ENCODE results near the gene RPL32.
A peak's percentile ranks its signal among the peaks of the same experiment; 100 is the strongest.
"Not testable (repeated sequence)": the region's sequence is repeated elsewhere in the genome, so short reads cannot be mapped to it uniquely, and the experiment has no call there.

Gene RPL32
- total RNA-seq, result 1,331 to 1,451 reads per million in 2 donors

DNA sequence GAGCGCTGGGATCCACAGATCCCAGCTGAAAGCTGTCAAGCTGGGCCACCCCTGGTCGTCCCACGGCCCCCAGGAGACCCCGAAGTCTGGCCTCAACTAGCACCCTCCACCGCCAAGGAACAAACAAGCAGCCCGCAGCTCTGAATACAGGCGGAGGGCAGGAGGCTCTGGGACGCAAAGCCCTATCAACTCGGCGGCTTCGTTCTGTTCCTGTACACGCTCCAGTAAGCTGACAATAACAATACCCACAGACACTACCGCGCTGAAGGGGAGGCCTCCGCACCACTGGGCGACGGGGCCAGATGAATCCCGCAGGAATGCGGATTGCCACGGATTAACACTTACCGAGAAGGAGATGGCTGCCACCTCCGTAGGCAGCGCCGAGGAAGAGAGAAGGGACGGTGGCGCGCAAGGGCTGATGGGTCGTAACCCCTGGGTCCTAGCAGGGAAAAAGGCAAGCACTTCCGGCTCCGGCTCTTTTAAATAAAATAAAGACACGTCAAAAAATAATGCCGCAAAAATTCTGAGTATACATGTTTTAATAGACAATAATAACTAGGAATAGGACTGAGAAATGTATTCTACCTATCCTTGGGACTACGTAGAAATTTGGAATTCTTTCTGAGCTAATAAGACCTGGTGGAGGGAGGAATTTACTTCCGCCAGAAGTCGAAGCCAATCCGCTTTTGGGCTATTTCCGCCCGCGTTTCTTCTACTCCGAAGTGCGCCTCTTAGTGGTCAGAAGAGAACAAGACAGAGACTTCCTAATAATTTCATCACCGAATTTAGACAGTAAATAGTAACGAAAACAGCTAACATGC, at the start of gene RPL32:
RPL32 (minus strand) TSS at position 417 of the 821 bp plus-strand sequence. CDS start 1,328 bp downstream, outside the sequence.
- DNase-seq, result peak; percentile 78

GRCh38 chr3:12890610-12891390, 49.4 kb upstream of the RPL32 start:
- no peak for DNase-seq

GRCh38 chr3:12886736-12887135, 45.4 kb upstream of the RPL32 start:
- DNase-seq, result no peak

GRCh38 chr3:12886106-12886679, 44.8 kb upstream of the RPL32 start:
- DNase-seq, result no peak

DNA sequence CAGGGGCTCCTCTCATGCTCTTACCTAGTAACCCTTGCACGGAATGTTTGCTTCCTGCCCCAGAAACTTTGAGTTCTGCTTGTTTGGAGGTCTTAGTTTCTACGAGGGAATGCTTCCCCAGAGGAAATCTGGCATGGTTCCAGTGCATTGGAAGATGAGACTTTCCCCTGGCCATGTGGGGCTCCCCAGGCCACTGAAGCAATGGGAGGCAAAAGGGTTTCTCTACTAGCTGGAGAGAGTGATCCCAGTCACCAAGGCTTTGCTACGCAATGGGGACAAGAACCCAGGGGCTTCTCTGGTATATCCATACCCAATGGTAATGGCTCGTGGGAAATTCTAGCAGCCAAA, 44.2 kb upstream of the RPL32 start:
- no peak for DNase-seq

DNA sequence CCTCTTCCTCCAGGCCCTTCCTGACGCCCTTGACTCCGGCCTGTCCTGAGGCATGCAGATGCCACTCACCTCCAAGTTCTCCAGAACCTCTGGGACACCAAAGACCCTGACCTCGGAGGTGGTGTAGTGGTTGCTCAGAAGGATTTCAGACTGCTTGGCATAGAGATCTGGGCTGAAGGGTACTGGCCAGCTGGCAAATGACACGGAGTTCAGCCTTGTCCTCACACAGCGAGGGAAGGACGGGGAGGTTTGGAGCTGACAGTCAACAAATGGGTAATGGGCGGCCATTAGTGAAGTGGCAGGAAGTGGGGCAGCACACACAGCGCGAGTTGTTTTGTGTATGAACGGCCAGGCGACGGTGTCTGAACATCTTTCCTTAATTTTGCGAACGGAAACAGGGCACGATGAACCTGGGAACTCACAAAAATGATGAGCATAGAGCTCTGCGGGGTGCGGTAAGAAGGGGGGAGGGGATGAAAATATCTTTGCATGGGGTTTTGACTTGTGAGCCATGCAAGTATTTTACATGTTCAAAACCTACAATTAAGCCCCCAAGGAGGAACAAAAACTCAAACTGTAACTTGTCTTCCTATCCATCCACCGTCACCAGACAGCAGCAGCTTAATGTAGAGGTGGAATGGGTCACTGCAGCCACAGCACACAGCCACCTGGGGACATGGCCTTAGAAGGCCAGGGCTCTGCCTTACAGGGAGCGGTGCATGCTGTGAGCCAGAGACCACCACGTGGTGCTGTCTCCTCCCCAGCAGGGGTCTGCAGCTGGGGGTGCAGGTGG, 43.6 kb upstream of the RPL32 start:
- DNase-seq, result no peak

DNA sequence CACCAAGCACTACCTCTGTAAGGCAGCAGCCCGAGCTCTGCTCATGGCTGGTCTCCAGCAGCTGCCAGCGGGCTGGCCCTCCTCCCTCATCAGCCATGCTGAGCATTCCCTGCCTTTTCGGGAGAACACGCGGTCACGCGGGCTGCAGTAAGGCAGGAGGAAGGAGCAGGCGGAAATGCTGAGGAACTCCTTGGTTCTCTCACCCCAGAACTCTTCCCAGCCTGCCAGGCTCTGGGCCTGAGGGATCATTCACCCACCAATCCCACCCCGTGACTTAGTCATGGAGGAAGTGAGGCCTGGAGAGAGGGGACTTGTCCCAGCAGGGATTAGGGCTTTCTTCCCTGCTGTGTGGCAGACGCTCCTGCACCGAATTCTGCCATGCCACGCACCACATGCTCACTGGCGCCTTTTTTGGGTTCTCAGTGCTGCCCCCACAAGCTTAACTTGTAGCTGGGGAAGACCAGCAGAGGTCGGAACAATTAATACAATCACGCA, 42.9 kb upstream of the RPL32 start:
- no peak for DNase-seq

- DNase-seq, result no peak
Measured at GRCh38 chr3:12882336-12883310, 41.3 kb upstream of the RPL32 start.

- DNase-seq, result not testable (repeated sequence)
Measured at GRCh38 chr3:12881858-12882257, 40.5 kb upstream of the RPL32 start.

DNA sequence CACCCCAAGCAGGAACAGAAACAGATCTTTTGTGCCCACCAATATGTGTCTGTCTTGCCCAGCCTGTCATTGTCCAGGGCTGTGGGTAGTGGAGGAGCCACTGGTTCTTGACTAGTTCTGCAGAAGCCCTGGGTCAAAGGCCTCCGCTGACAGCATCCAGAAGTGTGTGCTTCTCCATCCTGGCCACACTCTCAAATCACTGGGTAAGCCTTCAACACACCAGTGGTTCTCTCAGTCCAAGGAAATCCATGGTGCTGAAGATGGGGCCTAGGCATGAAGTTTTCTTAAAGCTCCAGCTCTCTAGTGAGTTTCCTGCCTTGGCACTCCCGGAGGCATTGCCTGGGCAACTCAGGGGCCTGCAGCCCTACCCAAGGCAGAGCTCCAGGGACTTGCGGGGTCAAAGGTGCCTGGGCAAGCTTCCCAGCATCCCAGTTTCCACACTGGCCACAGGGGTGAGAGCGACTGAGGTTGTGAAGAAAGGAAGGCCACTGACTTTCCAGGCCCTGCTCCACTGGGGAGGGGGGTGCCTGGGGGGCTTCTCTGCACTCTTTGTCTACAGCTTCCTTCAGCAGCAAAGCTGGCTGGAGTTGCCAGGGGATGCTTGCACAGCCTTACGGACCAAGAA, 37.9 kb upstream of the RPL32 start:
- no peak for DNase-seq

DNA sequence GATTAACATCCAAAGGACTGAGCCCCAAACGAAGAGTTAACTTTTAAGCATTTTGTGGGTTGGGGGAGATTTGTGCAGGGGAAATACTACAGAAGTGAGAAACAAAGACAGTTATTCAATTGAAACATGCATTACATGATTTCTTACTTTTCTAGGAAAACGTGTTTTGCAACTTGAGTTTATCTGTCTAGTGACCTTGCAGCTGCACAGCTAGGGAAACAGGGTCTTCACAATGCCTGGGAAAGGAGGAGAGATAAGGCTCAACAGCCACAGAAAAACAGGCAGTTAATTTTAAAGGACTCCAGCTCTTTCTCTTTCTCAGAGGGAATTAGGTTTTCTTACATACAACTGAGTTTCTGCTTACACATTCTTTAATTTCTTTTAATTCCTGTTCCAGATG, 37.4 kb upstream of the RPL32 start:
- not testable (repeated sequence) for DNase-seq

GRCh38 chr3:12878141-12878574, 36.8 kb upstream of the RPL32 start:
- DNase-seq, result no peak

- no peak for DNase-seq
Measured at GRCh38 chr3:12877040-12877439, 35.7 kb upstream of the RPL32 start.

GRCh38 chr3:12875857-12876836, 34.8 kb upstream of the RPL32 start:
- no peak for DNase-seq

- no peak for DNase-seq
Measured at GRCh38 chr3:12871404-12871983, 30.1 kb upstream of the RPL32 start.

DNA sequence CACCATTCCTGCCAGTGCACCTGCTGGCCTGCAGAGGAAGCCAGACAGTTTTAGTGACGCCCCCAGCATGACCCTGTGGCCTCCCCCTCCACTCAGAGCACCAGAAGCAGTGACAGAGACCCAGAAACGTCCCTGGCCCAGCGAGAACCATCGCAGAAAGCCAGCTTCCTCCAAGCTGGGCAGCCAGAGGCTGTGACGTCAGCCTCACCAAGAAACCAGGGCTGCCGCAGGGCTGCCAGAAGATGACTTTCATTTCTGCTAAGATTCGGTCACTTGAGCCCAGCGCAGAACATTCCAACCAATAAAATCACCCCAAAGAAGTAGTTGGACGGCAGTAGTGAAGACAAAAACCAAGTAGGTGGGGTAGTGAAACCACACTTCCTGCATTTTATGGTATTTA, 29.6 kb upstream of the RPL32 start:
- DNase-seq, result no peak

DNA sequence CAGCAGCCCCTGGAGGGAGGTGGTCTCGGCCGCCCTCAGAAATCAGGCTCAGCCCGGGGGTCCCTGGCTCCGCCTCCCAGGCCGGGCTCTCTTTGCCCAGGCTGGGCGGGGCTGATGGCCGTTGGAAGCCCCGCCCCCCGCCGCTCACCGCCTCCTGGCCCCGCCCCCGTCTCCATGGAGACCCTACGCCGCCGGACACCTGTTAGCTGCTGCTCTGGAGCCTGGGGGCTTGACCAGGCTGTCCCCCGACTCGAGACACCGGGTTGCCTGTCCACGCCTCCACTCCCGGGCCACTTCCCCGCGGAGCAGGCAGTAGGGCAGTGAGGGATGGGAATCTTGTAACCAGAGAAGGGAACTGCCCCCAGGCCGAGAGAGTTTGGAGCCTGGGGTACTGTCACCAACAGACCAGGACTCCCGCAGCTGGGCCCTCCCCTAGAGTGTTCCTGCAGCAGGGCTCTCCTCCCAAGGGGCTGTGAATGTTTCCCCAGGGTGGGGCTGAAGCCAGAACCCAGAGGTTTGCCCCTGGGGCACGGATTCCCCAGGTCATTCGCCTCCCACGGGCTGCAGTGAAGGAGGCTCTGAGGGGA, 27.8 kb upstream of the RPL32 start:
- peak; percentile 16 for DNase-seq
